Measurements from ENCODE around the gene CDH5. TPM values are rescaled to one million over a fixed set of nuclear protein-coding genes. Genes with fewer than 3 reads are reported as not detected.

CDH5 gene
- total RNA-seq, 1 donor from 2014 or later, result not detected

DNA sequence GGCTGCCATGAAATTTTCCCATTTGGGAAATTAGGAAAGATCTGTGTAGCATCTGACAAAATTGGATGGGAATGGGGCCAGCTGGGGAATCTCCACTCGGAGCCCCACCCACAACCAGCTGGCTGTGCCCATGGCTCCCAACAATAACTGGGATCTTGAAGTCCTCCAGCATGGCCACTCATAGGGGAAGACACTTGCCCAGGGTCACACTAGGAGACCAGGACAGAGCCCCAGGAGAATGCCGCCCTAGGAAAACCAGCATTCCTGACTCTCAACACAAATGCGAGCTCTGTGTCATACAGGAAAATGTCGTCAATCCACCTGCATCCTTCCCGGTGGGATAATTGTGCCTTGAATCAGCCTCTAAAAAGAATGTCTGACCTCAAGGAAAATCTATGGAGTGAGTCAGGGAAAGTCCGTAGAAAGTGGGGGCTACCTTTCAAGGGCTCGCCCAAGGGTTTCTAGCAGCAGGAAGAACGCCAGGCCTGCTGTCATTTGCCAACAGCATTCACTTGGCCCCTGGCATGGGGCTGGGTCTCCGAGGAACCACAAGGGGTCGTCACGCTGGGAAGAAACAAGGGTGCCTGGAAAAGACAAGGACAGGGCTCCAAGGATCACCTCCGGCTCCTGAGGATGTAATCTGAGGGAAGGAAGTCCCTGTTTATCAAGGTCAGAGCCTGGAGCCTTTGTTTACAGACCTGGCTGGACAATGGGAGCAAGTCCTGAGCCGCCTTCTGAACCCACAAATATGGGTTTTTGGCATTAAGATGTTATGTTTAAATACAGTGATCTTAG, 15.9 kb downstream of the CDH5 start:
- H3K4me2 ChIP-seq, result no peak overlapping the region

DNA sequence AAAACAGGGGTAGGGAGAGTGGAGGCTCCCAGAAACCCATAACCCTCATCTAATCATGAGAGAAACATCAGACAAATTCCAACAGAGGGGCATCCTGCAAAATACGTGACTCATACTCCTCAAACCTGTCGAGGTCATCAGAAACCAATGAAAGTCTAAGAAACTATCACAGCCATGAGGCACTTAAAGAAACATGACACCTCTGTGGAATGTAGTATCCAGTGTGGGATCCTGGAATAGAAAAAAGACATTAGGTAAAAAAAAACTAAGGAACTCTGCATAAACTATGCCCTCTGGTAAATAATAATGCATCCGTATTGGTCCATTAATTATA, 16.4 kb downstream of the CDH5 start:
- Mint-ChIP-seq H3K36me3 (peaks cover 3% of the 10 kb centered on the region), H3K27ac (no peak overlapping the region), H3K4me3 (no peak overlapping the region), H3K27me3 (ENCODE audit: insufficient read depth, low read depth) (peaks cover 12% of the 10 kb centered on the region), H3K9me3 (peaks cover 8% of the 10 kb centered on the region), H3K4me1 (peaks cover 10% of the 10 kb centered on the region)
- Histone ChIP-seq H3K27me3 (no peaks in the 10 kb centered on the region), H3F3A (ENCODE audit: low read depth) (no peaks in the 10 kb centered on the region), H3K4me2 (no peak overlapping the region), H3K4me3 (no peak overlapping the region), H3K9me3 (ENCODE audit: low read depth) (no peaks in the 10 kb centered on the region), H2AFZ (replicated peaks) (no peak overlapping the region), H4K20me1 (ENCODE audit: low read depth) (no peaks in the 10 kb centered on the region), H3K36me3 (no peaks in the 10 kb centered on the region), H3K4me1 (no peaks in the 10 kb centered on the region), H3K27ac (no peak overlapping the region), H3K79me2 (ENCODE audit: low read depth) (no peaks in the 10 kb centered on the region), H3K9ac (no peak overlapping the region)
- TF ChIP-seq, protein P1, sequence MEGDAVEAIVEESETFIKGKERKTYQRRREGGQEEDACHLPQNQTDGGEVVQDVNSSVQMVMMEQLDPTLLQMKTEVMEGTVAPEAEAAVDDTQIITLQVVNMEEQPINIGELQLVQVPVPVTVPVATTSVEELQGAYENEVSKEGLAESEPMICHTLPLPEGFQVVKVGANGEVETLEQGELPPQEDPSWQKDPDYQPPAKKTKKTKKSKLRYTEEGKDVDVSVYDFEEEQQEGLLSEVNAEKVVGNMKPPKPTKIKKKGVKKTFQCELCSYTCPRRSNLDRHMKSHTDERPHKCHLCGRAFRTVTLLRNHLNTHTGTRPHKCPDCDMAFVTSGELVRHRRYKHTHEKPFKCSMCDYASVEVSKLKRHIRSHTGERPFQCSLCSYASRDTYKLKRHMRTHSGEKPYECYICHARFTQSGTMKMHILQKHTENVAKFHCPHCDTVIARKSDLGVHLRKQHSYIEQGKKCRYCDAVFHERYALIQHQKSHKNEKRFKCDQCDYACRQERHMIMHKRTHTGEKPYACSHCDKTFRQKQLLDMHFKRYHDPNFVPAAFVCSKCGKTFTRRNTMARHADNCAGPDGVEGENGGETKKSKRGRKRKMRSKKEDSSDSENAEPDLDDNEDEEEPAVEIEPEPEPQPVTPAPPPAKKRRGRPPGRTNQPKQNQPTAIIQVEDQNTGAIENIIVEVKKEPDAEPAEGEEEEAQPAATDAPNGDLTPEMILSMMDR (IDR thresholded peaks at IDR 0.05), result no peak
- TF ChIP-seq EZH2phosphoT487 (IDR thresholded peaks at IDR 0.05) (no peak), EZH2 (IDR thresholded peaks at IDR 0.05) (no peak)
- no peak for DNase-seq (ENCODE audit: low spot score)

More for the DNA sequence above, 15.9 kb downstream of the CDH5 start:
- DNase-seq (ENCODE audit: low spot score), result no peak
- Histone ChIP-seq H3K4me1 (no peaks in the 10 kb centered on the region), H3K4me3 (no peak overlapping the region), H2AFZ (replicated peaks) (no peak overlapping the region), H3K9me3 (ENCODE audit: low read depth) (no peaks in the 10 kb centered on the region), H3K9ac (no peak overlapping the region), H3K27ac (no peak overlapping the region), H3F3A (ENCODE audit: low read depth) (no peaks in the 10 kb centered on the region), H3K36me3 (no peaks in the 10 kb centered on the region), H3K79me2 (ENCODE audit: low read depth) (no peaks in the 10 kb centered on the region), H4K20me1 (ENCODE audit: low read depth) (no peaks in the 10 kb centered on the region), H3K27me3 (no peaks in the 10 kb centered on the region)
- H3K4me1 Mint-ChIP-seq, result peaks cover 10% of the 10 kb centered on the region
- peaks cover 13% of the 10 kb centered on the region for H3K27me3 Mint-ChIP-seq (ENCODE audit: insufficient read depth, low read depth)
- peaks cover 3% of the 10 kb centered on the region for H3K36me3 Mint-ChIP-seq
- no peak overlapping the region for H3K4me3 Mint-ChIP-seq
- peaks cover 8% of the 10 kb centered on the region for H3K9me3 Mint-ChIP-seq
- H3K27ac Mint-ChIP-seq, result no peak overlapping the region
- TF ChIP-seq EZH2phosphoT487 (IDR thresholded peaks at IDR 0.05) (no peak), EZH2 (IDR thresholded peaks at IDR 0.05) (no peak)
- TF ChIP-seq, protein P1 (IDR thresholded peaks at IDR 0.05), result no peak

DNA sequence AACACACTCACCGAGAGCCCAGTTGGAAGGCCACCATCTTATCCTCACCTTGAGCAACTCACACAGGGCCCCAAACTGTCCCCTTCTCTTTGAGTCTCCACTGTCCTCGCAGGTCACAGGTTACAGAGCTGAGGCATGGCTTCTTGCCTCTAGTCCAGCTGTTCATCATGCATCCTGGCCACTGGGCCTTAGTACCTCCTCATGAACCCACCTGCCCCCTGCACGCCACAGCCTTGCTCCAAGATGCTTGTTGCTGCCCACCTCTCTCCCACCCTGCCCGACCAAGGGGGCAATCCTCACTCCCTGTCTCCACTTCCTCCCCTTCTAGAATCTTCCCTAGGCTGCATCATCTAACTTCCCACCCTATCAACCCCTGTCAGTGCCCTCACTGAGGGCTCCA, 17.1 kb downstream of the CDH5 start:
- Mint-ChIP-seq H3K36me3 (peaks cover 3% of the 10 kb centered on the region), H3K4me1 (peaks cover 14% of the 10 kb centered on the region), H3K9me3 (peaks cover 8% of the 10 kb centered on the region), H3K27me3 (ENCODE audit: insufficient read depth, low read depth) (peaks cover 9% of the 10 kb centered on the region), H3K27ac (no peak overlapping the region), H3K4me3 (no peak overlapping the region)
- H3F3A ChIP-seq (ENCODE audit: low read depth), result no peaks in the 10 kb centered on the region
- no peak overlapping the region for H3K9ac ChIP-seq
- H2AFZ ChIP-seq (replicated peaks), result no peak overlapping the region
- H3K4me3 ChIP-seq, result no peak overlapping the region
- no peaks in the 10 kb centered on the region for H3K4me1 ChIP-seq
- no peak overlapping the region for H3K27ac ChIP-seq
- no peaks in the 10 kb centered on the region for H3K9me3 ChIP-seq (ENCODE audit: low read depth)
- TF ChIP-seq, protein P1 (IDR thresholded peaks at IDR 0.05), result no peak
- TF ChIP-seq EZH2 (IDR thresholded peaks at IDR 0.05) (no peak), EZH2phosphoT487 (IDR thresholded peaks at IDR 0.05) (no peak)
- no peaks in the 10 kb centered on the region for H3K36me3 ChIP-seq
- H4K20me1 ChIP-seq (ENCODE audit: low read depth), result no peaks in the 10 kb centered on the region
- H3K27me3 ChIP-seq, result no peaks in the 10 kb centered on the region
- H3K4me2 ChIP-seq, result no peak overlapping the region
- no peak for DNase-seq (ENCODE audit: low spot score)
- H3K79me2 ChIP-seq (ENCODE audit: low read depth), result no peaks in the 10 kb centered on the region

Data from neural progenitor cell (in vitro differentiated cells).